NCI-H460 (cell line): Measurements from ENCODE around the gene ZNF669. TPM values are rescaled to one million over a fixed set of nuclear protein-coding genes. Genes with fewer than 3 reads are reported as not detected.

Experiments used
- DNase-seq: peaks from one replicate; pipeline ENCODE4 v3.0.0-alpha.2; 2016; ENCODE audit warnings: low read depth; ENCODE audit errors: extremely low read depth
- total RNA-seq: library from RNA; depleted of rRNA; stranded (reverse); fragments of >200 nt; shearing (Covaris generic); gene quantifications from 2 replicates; pipeline ENCODE4 v1.2.3, GENCODE V29; 2014; rRNA removed

ZNF669 gene
- total RNA-seq, 1 experiment from 2014 or later = 14.1 TPM

DNA sequence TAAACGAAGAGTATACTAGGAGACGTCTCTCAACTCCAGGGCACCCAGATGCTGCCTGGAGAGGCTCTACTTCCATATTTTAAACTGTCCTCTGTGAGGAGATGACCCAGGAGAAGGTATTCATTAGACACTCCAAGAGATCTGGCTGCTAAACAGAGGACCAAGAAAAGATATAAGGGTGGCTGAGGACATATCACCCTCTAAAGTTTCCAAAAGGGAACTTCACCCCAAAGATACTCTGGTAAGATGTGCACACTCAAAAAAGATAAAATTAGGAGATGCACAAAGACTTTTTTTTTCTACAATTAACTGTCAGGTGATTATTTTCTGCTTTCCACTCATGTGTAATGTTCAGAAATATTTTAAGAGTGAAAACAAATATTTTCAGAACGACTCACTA is 26.9 kb downstream of the ZNF669 start:
- DNase-seq = no peak

DNA sequence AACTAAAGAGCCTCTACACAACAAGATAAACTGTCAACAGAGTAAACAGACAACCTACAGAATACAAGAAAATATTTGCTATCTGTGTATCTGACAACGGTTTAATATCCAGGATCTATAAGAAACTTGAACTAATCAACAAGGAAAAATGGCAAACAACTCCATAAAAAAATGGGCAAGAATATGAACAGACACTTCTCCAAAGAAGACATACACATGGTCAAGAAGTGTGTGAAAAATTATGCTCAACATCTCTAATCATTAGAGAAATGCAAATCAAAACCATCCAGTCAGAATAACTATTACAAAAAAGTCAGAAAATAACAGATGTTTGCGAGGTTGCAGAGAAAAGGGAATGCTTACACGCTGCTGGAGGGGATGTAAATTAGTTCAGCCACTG is 33.5 kb downstream of the ZNF669 start:
- no peak for DNase-seq

DNA sequence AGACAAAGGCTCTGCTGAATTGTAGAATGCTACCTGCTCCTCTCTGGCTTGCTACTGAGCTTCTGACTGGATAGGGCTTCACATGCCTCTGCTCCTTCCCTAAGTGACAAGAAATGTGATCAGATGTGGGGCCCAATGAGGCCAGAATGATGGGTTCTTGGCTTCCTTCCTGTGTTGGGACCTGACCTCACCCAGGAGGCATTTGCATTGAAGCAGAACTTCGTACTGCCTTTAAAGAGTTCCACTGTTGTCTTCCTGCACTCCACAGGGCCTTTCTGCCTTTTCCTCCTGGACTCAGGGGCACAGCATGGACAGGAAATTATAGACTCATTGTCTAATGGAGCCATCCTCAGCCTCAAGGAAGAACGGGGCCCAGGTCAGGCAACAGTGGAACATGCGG is 39.9 kb downstream of the ZNF669 start:
- no peak for DNase-seq

DNA sequence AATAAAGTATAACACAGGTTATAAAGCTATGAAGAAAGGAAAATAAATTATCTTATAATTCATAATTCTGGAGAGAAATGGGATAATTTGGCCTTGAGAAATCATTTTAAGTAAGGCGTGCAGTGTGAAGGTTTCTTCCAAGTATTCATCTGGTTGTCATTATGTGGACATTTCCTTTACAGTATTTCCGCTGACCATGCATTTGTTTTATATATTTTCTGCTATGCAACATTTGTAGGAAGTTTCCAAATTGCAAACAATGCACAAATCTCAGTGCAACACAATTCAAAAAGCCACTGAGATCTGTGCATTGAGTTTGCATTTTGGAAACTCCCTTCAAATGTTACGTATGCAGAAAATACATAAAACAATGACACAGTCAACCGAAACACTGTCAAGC is 43.4 kb downstream of the ZNF669 start:
- DNase-seq = no peak

DNA sequence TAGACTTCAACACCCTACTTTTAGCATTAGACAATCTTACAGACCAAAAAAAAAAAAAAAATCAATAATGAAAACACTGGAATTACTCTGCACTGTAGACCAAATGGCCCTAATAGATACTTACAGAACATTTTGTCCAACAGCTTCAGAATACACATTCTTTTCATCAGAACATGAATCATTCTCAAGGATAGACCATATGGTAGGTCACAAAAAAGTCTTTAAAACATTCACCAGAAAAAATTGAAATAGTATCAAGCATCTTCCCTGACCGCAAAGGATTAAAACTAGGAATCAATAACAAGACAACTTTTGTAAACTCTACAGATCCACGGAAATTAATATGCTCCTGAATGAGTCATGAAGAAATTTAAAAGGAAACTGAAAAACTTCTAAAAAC is 48.1 kb downstream of the ZNF669 start:
- no peak for DNase-seq

DNA sequence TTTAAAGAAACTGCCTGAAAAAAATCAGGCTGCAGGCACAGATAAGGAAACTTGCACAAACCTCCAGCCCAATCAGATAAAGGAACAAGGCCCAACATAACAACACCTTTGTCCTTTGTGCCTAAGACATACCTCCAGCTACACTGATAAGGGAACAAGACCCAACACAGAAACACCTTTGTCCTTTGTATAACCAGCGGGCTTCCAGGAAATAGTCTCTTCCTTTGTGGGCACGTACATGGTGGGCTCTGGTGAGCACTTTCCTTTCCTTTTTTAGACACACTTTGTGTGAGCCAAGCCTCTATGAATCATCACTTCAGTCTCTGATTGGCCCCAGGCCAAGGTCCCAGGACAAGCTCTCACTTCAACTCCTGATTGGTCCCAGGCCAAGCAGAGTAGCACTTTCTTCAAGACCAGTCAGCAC is 49.2 kb downstream of the ZNF669 start:
- DNase-seq = no peak

Other genes starting within 250 kb of the ZNF669 start
- 71.5 and 77.3 TPM in 2 replicates for gene AHCTF1, start 172.4 kb downstream of the ZNF669 start, total RNA-seq
- gene ZNF695, start 96.3 kb downstream of the ZNF669 start, total RNA-seq = 12.0 and 13.1 TPM in 2 replicates
- gene ZNF670, start 25.5 kb downstream of the ZNF669 start, total RNA-seq = 8.0 and 8.1 TPM in 2 replicates
- gene ZNF124, start 67.7 kb upstream of the ZNF669 start, total RNA-seq = 54.2 and 57.3 TPM in 2 replicates
- gene VN1R5, start 151.7 kb upstream of the ZNF669 start, total RNA-seq = not detected in 2 replicates
- gene ZNF496, start 227.5 kb upstream of the ZNF669 start, total RNA-seq = 28.1 and 30.2 TPM in 2 replicates